Right lung (tissue), 5 donors: ENCODE measurements around the gene SPTLC2. TPM values are rescaled to one million over a fixed set of nuclear protein-coding genes. Genes with fewer than 3 reads are reported as not detected.
"Not testable (repeated sequence)": the region's sequence is repeated elsewhere in the genome, so short reads cannot be mapped to it uniquely, and the experiment has no call there.

Source experiments
- DNase-seq, 2 donors: peaks; one replicate each; pipeline ENCODE4 v3.0.0-alpha.2; 2013
- polyA plus RNA-seq, 5 donors: library from polyadenylated mRNA; unstranded; fragments of 120-200 nt; gene quantifications; one replicate each; pipeline versions ENCODE4 v1.2.1 to v1.2.3, GENCODE V29; 2013; ENCODE audit warnings: inconsistent platforms in 1 of 5, low replicate concordance in 1 of 5; ENCODE audit not compliant: insufficient read length in 5 of 5, insufficient read depth in 1 of 5

The SPTLC2 gene
- polyA plus RNA-seq, 5 donors: 22.7 to 37.2 (median 34.9) TPM

- DNase-seq: no peak
Measured at GRCh38 chr14:77590845-77591485, 25.5 kb downstream of the SPTLC2 start.

GRCh38 chr14:77589099-77589498 is 27.3 kb downstream of the SPTLC2 start:
- no peak for DNase-seq

GRCh38 chr14:77588411-77589025 is 27.9 kb downstream of the SPTLC2 start:
- DNase-seq: not testable (repeated sequence)

GRCh38 chr14:77585385-77585784 is 31.1 kb downstream of the SPTLC2 start:
- no peak for DNase-seq

GRCh38 chr14:77584809-77585208 is 31.6 kb downstream of the SPTLC2 start:
- no peak for DNase-seq

- no peak for DNase-seq
Measured at GRCh38 chr14:77583657-77584056, 32.8 kb downstream of the SPTLC2 start.

GRCh38 chr14:77582511-77582910 is 33.9 kb downstream of the SPTLC2 start:
- no peak for DNase-seq

- DNase-seq: peak; percentile 49 to 58
Measured at GRCh38 chr14:77580964-77581505, 35.4 kb downstream of the SPTLC2 start.

- no peak for DNase-seq
Measured at GRCh38 chr14:77580477-77580876, 36.0 kb downstream of the SPTLC2 start.

GRCh38 chr14:77579780-77580179 is 36.7 kb downstream of the SPTLC2 start:
- no peak for DNase-seq

GRCh38 chr14:77579065-77579464 is 37.4 kb downstream of the SPTLC2 start:
- no peak for DNase-seq

- no peak for DNase-seq
Measured at GRCh38 chr14:77574446-77575115, 41.9 kb downstream of the SPTLC2 start.

GRCh38 chr14:77573964-77574363 is 42.5 kb downstream of the SPTLC2 start:
- DNase-seq: no peak

- DNase-seq: no peak
Measured at GRCh38 chr14:77570706-77571268, 45.6 kb downstream of the SPTLC2 start.

GRCh38 chr14:77565994-77566305 is 50.5 kb downstream of the SPTLC2 start:
- DNase-seq: no peak

GRCh38 chr14:77565289-77565993 is 51.0 kb downstream of the SPTLC2 start:
- DNase-seq: no peak

GRCh38 chr14:77562681-77563080 is 53.8 kb downstream of the SPTLC2 start:
- no peak for DNase-seq

GRCh38 chr14:77561881-77562280 is 54.6 kb downstream of the SPTLC2 start:
- no peak for DNase-seq

GRCh38 chr14:77559381-77559780 is 57.1 kb downstream of the SPTLC2 start:
- DNase-seq: no peak

- no peak for DNase-seq
Measured at GRCh38 chr14:77557391-77557790, 59.0 kb downstream of the SPTLC2 start.

- no peak for DNase-seq
Measured at GRCh38 chr14:77556946-77557345, 59.5 kb downstream of the SPTLC2 start.
